ENCODE measurements around the gene FBXO7.
A peak's percentile ranks its signal among the peaks of the same experiment; 100 is the strongest.

Gene FBXO7
- long read RNA-seq, transcript FBXO7-206 (9 exons, 1,535 nt) = minor isoform, 43 of 1,182 reads
- long read RNA-seq, transcript FBXO7-204 (9 exons, 1,921 nt) = minor isoform, 118 of 1,182 reads
- long read RNA-seq, transcript FBXO7-202 (9 exons, 1,888 nt) = minor isoform, 159 of 1,182 reads
- long read RNA-seq, transcript FBXO7-201 (9 exons, 2,195 nt) = major isoform, 820 of 1,182 reads
- long read RNA-seq, partial matches to known transcripts = 10 of 1,182 reads
- long read RNA-seq, other reads (novel, unspliced or antisense) = 30 of 1,182 reads

- peak; percentile 74 to 83 for DNase-seq (ENCODE audit: low read depth in 1 of 2, low spot score in 1 of 2)
- Histone ChIP-seq H3K27ac (replicated peaks) (peak within 1 kb of the TSS; percentile 86), H3K4me3 (replicated peaks; ENCODE audit: insufficient read depth, low read length) (peak within 1 kb of the TSS; percentile 63), H3K27me3 (ENCODE audit: insufficient read depth, poor library complexity, severe bottlenecking) (no peaks in the 10 kb centered on the region)
- TF ChIP-seq POLR2AphosphoS5 (IDR thresholded peaks at IDR 0.05; ENCODE audit: low read depth) = peak; percentile 38; the same call in 1 of the 2 replicates
- TF ChIP-seq SPI1 (IDR thresholded peaks at IDR 0.05; ENCODE audit: borderline replicate concordance, low read depth) = no peak
- no peak for TF ChIP-seq GABPA (IDR thresholded peaks at IDR 0.05; ENCODE audit: low read depth)
- TF ChIP-seq REST (IDR thresholded peaks at IDR 0.05; ENCODE audit: insufficient replicate concordance, low read depth) = peak; percentile 58
These were observed at the start of gene FBXO7 for GRCh38 chr22:32474635-32475467. Gene FBXO7 (plus strand): TSS chr22:32474811. CDS start chr22:32475003, 192 bp downstream.

GRCh38 chr22:32426881-32427280 lies 47.7 kb upstream of the FBXO7 start:
- Histone ChIP-seq H3K27ac (replicated peaks) (no peak overlapping the region), H3K4me3 (replicated peaks; ENCODE audit: insufficient read depth, low read length) (no peak overlapping the region), H3K27me3 (ENCODE audit: insufficient read depth, poor library complexity, severe bottlenecking) (no peaks in the 10 kb centered on the region)
- no peak for DNase-seq (ENCODE audit: low read depth in 1 of 2, low spot score in 1 of 2)
- TF ChIP-seq CTCF (IDR thresholded peaks at IDR 0.05; ENCODE audit: insufficient read depth, low read length) (no peak), GABPA (IDR thresholded peaks at IDR 0.05; ENCODE audit: low read depth) (no peak), REST (IDR thresholded peaks at IDR 0.05; ENCODE audit: insufficient replicate concordance, low read depth) (no peak), SPI1 (IDR thresholded peaks at IDR 0.05; ENCODE audit: borderline replicate concordance, low read depth) (no peak), POLR2AphosphoS5 (IDR thresholded peaks at IDR 0.05; ENCODE audit: low read depth) (no peak)

GRCh38 chr22:32430352-32430751 lies 44.3 kb upstream of the FBXO7 start:
- no peak for DNase-seq (ENCODE audit: low read depth in 1 of 2, low spot score in 1 of 2)
- no peak overlapping the region for H3K27ac ChIP-seq (replicated peaks)
- H3K27me3 ChIP-seq (ENCODE audit: insufficient read depth, poor library complexity, severe bottlenecking) = no peaks in the 10 kb centered on the region
- H3K4me3 ChIP-seq (replicated peaks; ENCODE audit: insufficient read depth, low read length) = no peak overlapping the region
- no peak for TF ChIP-seq CTCF (IDR thresholded peaks at IDR 0.05; ENCODE audit: insufficient read depth, low read length)
- no peak for TF ChIP-seq GABPA (IDR thresholded peaks at IDR 0.05; ENCODE audit: low read depth)
- no peak for TF ChIP-seq POLR2AphosphoS5 (IDR thresholded peaks at IDR 0.05; ENCODE audit: low read depth)
- TF ChIP-seq SPI1 (IDR thresholded peaks at IDR 0.05; ENCODE audit: borderline replicate concordance, low read depth) = no peak
- no peak for TF ChIP-seq REST (IDR thresholded peaks at IDR 0.05; ENCODE audit: insufficient replicate concordance, low read depth)

Data from HL-60 (cell line).